HG03457 (cell line): ENCODE measurements around the gene GJB5.

ENCODE experiments used
- ATAC-seq: cut with Tn5 transposase; IDR thresholded peaks from one replicate; pipeline ENCODE4 v1.9.1; 2021; ENCODE audit warnings: moderate number of reproducible peaks; ENCODE audit not compliant: unreplicated experiment

Gene GJB5

DNA sequence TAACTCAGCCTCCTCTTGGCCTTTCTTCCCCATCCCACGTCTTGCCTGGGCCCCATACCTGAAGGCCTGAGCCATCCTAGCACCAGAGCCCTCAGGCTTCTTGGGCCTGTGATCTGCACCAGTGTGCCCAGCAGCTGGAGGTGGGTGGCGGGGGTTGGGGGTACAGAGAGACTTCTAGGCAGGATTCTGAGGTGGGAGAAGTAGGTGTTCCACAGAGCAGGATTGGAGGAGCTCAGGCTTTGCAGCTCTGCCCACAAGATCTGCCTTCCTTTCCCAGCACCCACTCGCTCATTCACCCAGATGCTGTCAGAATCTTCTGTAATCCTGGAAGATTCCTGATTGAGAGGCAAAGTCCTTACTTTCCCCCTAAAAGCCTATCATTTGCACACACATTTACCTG lies 10.0 kb upstream of the GJB5 start:
- no peak for ATAC-seq

DNA sequence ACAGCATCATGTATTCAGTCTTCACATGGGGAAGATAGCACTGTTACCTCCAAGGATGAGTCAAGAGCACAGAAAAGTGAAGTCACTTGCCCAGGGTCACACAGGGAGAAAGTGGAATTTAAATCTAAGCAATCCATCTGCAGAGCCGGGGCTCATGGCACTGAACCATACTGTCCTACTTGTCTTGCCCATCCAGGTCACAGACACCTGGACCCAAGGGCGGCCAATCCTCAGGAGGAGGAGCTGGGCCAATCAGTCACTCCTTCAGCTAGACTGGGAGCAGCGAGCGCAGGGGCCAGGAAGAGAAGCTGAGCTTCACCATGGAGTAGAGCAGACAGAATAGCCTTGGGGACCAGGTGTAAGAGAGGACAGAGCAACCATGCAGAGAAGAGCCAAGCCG lies 9.2 kb upstream of the GJB5 start:
- ATAC-seq = no peak

DNA sequence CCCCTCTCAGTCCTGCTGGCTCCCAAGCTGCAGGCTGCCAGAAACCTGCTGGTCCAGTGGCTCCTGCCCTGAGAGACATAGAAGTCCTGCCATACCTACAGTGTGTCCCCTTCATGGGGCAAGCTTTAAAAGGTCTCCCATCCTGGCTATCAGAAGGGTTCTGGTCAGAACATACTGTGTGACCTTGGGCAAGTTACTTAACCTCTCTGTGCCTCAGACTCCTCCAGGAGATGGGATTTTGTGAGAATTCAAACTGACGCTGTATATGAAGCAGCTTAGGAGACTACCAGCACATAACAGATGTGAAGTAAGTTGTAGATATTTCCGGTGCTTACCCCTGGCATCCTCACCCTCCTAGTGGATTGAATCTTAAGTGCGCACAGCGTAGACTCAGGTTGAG lies 8.7 kb upstream of the GJB5 start:
- no peak for ATAC-seq

- no peak for ATAC-seq
Observed at GRCh38 chr1:34746785-34747637, 7.8 kb upstream of the GJB5 start.

DNA sequence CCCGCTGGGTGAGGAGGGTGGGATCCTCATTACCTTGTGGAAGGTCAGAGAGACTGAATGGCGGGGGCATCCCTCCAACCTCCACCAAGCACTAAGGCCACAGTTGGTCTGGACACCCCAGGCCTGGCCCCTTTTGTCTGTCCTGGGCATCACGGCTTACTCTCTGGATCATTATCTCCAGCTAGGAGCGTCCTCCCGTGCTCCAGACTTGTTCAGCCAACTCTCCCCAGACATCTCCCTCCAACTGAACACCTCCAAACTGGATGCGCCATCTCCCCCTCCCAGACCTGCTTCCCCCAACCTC lies 7.3 kb upstream of the GJB5 start:
- ATAC-seq = no peak

DNA sequence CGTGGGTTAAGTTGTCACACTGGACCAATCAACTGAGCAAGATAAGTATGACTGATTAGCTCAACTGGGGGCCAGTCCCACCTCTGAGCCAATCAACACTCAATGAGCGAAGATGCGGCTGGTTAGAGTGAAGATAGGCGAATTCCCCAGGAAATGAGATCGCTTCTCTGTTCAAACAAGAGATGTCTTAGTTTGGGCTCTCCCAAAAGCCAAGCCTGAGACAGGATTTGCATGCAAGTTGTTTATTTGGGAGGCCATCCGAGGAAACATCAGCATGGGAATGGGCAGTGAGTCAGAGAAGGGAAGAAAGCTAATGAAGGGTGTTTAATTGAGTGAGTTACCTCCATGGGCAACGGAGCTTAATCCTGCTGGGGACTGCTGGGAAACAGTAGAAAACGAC lies 4.9 kb upstream of the GJB5 start:
- ATAC-seq = no peak

DNA sequence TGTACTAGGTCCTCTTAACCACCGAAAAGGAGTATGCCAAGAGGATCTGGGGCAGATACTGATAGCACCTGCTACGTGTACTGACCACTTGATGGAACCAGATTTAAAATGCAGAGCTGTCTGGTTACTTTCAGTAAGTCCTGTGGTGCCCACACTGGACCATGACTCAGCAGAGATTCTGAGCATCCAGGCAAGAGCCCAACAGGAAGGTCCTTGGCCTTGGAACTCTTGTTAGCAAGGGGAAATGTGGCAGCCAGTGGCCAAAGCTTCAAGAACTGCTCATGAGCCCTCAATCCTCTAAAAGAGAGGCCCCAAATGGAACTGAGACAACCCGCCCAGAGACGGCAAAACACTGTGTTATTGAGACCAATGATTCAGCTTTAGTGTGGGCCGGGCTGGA lies 4.2 kb upstream of the GJB5 start:
- no peak for ATAC-seq

- no peak for ATAC-seq
Observed at GRCh38 chr1:34753163-34753562, 1.7 kb upstream of the GJB5 start.

DNA sequence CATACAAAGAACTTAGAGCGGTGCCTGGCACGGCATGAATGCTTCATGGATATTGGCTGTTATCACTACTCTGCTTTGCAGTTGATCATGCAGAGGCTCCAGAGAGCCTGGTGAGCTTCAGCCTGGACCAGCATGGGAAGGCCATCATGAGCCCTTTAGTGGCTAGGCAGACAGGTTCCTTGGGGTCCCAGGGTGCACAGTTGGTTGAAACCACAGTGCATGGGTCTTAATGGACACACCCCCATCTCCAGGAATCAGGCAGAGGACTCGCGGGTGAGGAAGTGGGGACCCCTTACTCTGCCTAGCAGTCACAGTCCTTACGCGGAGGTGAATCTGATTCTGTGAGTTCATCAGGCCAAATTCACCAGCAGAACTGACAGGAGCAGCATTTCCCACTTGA lies 1.1 kb downstream of the GJB5 start:
- ATAC-seq = no peak

GRCh38 chr1:34757386-34757785 lies 2.5 kb downstream of the GJB5 start:
- no peak for ATAC-seq

DNA sequence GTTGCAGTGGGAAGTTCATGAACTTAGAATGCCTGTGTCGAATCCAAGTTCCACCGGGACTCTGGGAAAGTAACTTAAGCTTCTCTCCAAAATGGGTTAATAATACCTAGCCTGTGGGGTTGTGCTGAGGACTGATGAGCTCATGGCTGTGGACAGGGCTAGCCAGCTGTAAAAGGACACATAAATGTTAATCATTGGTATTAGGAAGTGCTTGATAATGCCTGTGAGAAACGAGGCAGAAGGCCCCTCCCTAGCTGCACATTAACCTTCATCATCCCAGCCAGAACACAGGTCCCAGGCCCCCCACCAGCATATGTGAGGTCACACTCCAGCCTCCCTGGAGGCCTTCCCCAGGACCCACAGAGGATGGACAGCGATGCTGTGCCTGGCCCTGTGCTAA lies 3.9 kb downstream of the GJB5 start:
- ATAC-seq = no peak

- no peak for ATAC-seq
Observed at GRCh38 chr1:34759503-34760357, 4.9 kb downstream of the GJB5 start, which contains the start of gene GJB4. Gene GJB4, plus strand, starts transcription at chr1:34759740. Its CDS starts 1,515 bp downstream, at chr1:34761255.

DNA sequence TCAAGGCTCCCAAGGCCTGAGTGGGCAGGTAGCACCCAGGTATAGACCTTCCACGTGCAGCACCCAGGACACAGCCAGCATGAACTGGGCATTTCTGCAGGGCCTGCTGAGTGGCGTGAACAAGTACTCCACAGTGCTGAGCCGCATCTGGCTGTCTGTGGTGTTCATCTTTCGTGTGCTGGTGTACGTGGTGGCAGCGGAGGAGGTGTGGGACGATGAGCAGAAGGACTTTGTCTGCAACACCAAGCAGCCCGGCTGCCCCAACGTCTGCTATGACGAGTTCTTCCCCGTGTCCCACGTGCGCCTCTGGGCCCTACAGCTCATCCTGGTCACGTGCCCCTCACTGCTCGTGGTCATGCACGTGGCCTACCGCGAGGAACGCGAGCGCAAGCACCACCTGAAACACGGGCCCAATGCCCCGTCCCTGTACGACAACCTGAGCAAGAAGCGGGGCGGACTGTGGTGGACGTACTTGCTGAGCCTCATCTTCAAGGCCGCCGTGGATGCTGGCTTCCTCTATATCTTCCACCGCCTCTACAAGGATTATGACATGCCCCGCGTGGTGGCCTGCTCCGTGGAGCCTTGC lies 6.4 kb downstream of the GJB5 start:
- ATAC-seq = no peak

GRCh38 chr1:34761776-34762307 lies 7.0 kb downstream of the GJB5 start:
- no peak for ATAC-seq

GRCh38 chr1:34762474-34763141 lies 7.8 kb downstream of the GJB5 start:
- no peak for ATAC-seq

GRCh38 chr1:34763142-34763781 lies 8.4 kb downstream of the GJB5 start:
- ATAC-seq = no peak

- ATAC-seq = no peak
Observed at GRCh38 chr1:34768856-34769255, 14.0 kb downstream of the GJB5 start.

GRCh38 chr1:34770891-34771504 lies 16.2 kb downstream of the GJB5 start:
- no peak for ATAC-seq

DNA sequence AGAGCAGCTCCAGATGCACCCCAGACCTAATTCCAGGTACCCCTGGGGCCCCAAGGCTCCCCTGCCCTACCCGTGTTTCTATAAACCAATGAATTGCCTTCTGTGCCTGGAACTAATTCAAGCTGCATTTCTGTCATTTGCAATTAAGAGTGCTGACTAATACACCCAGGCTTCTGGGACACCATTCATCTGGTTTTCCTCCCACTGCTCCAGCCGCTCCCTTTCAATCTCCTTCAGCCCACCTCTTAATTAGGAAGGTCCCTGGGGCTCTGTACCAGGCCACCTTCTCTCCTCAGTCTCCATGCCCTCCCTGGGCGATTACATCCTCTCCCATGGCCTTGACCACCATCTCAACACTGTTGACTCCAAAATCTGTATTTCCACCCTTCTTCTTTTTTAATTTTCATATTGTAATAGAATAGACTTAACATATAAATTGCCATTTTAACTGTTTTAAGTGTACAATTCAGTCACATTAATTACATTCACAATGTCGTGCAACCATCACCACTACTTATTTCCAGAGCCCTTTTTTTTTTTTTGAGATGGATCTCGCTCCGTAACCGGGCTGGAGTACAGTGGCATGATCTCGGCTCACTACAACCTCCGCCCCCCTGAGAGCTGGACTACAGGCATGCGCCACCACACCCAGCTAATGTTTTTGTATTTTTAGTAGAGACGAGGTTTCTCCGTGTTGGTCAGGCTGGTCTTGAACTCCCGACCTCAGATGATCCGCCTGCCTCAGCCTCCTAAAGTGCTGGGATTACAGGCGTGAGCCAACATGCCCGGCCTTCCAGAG lies 16.9 kb downstream of the GJB5 start:
- no peak for ATAC-seq
